HCT116 (cell line): ENCODE results near the gene CYP1A2.

Experiments used
- CTCF ChIP-seq, 3 experiments: fragments of 200-600 bp in 1 of 3; sonication (generic) in 1 of 3; IDR thresholded peaks in 2 of 3; conservative IDR thresholded peaks in 1 of 3; 2 replicates each; pipeline ENCODE4 v1.5.1; 2012 to 2017; ENCODE audit warnings: low read depth in 2 of 3, low read length in 2 of 3, antibody characterized with exemption in 1 of 3, borderline replicate concordance in 1 of 3, control low read depth in 1 of 3, mild to moderate bottlenecking in 1 of 3, mixed read lengths in 1 of 3, mixed run types in 1 of 3, moderate library complexity in 1 of 3; ENCODE audit not compliant: insufficient read depth in 1 of 3
- EZH2 ChIP-seq: fragments of 200-600 bp; sonication (generic); IDR thresholded peaks from 2 replicates; pipeline ENCODE4 v1.6.1; 2017; ENCODE audit warnings: antibody characterized with exemption, mixed run types
- FOSL1 ChIP-seq: IDR thresholded peaks from 2 replicates; pipeline ENCODE4 v1.6.1; 2012; ENCODE audit warnings: low read depth
- POLR2AphosphoS5 ChIP-seq: IDR thresholded peaks from 2 replicates; pipeline ENCODE4 v1.6.1; 2011; ENCODE audit warnings: mild to moderate bottlenecking, low read depth, low read length, moderate library complexity
- TF ChIP-seq, protein P1 (sequence below): IDR thresholded peaks from 2 replicates; pipeline ENCODE4 v1.6.1; 2012

- TF ChIP-seq, protein P1, sequence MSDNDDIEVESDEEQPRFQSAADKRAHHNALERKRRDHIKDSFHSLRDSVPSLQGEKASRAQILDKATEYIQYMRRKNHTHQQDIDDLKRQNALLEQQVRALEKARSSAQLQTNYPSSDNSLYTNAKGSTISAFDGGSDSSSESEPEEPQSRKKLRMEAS = no peak
- no peak for TF ChIP-seq CTCF (IDR thresholded peaks at IDR 0.05 in 2 of 3, conservative IDR thresholded peaks at IDR 0.05 in 1 of 3; ENCODE audit: borderline replicate concordance in 1 of 3, insufficient read depth in 1 of 3, low read depth in 2 of 3, low read length in 2 of 3)
- TF ChIP-seq POLR2AphosphoS5 = no peak
- TF ChIP-seq EZH2 = no peak
- no peak for TF ChIP-seq FOSL1
Measured at GRCh38 chr15:74788683-74789151, 40.1 kb downstream of the CYP1A2 start.
